H9 (cell line): ENCODE measurements around the gene TMC2. TPM values are rescaled to one million over a fixed set of nuclear protein-coding genes. Genes with fewer than 3 reads are reported as not detected.
A peak's percentile ranks its signal among the peaks of the same experiment; 100 is the strongest.

Source experiments
- DNase-seq: peaks from one replicate; pipeline ENCODE4 v3.0.0-alpha.2; 2017
- H2AFZ ChIP-seq: one replicate; pipeline ENCODE4 v1.6.1; 2013; ENCODE audit warnings: mild to moderate bottlenecking, low read length, control low read depth, moderate library complexity
- H2AK5ac ChIP-seq: 2 replicates; pipeline ENCODE4 v1.6.1; 2013; ENCODE audit warnings: low read length, control low read depth, mixed read lengths; ENCODE audit not compliant: insufficient read length
- H2BK120ac ChIP-seq: one replicate; pipeline ENCODE4 v1.6.1; 2013; ENCODE audit warnings: low read depth, mild to moderate bottlenecking, low read length, control low read depth, inconsistent platforms; ENCODE audit not compliant: poor library complexity, severe bottlenecking
- H2BK12ac ChIP-seq: 2 replicates; pipeline ENCODE4 v1.6.1; 2013; ENCODE audit warnings: low read length, control low read depth, mixed read lengths, low read depth; ENCODE audit not compliant: insufficient read length
- H2BK15ac ChIP-seq: 2 replicates; pipeline ENCODE4 v1.6.1; 2013; ENCODE audit warnings: low read depth, low read length, control low read depth
- H2BK20ac ChIP-seq: one replicate; pipeline ENCODE4 v1.6.1; 2013; ENCODE audit warnings: low read depth, mild to moderate bottlenecking, low read length, control low read depth, inconsistent platforms; ENCODE audit not compliant: poor library complexity, severe bottlenecking
- H2BK5ac ChIP-seq: 2 replicates; pipeline ENCODE4 v1.6.1; 2013; ENCODE audit warnings: low read length, control low read depth, mixed read lengths; ENCODE audit not compliant: insufficient read length
- H3K14ac ChIP-seq: 2 replicates; pipeline ENCODE4 v1.6.1; 2013; ENCODE audit warnings: low read length, control low read depth; ENCODE audit not compliant: insufficient read depth
- H3K18ac ChIP-seq: 2 replicates; pipeline ENCODE4 v1.6.1; 2013; ENCODE audit warnings: low read depth, mild to moderate bottlenecking, mixed read lengths, low read length, control low read depth; ENCODE audit not compliant: insufficient read length
- H3K23ac ChIP-seq: 2 replicates; pipeline ENCODE4 v1.6.1; 2013; ENCODE audit warnings: low read length, control low read depth, mixed read lengths, low read depth; ENCODE audit not compliant: insufficient read length
- H3K23me2 ChIP-seq: 2 replicates; pipeline ENCODE4 v1.6.1; 2013; ENCODE audit warnings: low read depth, mild to moderate bottlenecking, mixed read lengths, low read length, control low read depth; ENCODE audit not compliant: insufficient read length, poor library complexity, severe bottlenecking
- H3K27ac ChIP-seq: 2 replicates; pipeline ENCODE4 v1.5.1; 2013; ENCODE audit warnings: low read length, control low read depth, mixed read lengths, low read depth; ENCODE audit not compliant: insufficient read length
- H3K27me3 ChIP-seq: 2 replicates; pipeline ENCODE4 v1.6.1; 2013; ENCODE audit warnings: low read length, control low read depth, inconsistent platforms; ENCODE audit not compliant: insufficient read depth
- H3K4ac ChIP-seq: 2 replicates; pipeline ENCODE4 v1.6.1; 2013; ENCODE audit warnings: low read depth, mild to moderate bottlenecking, control low read depth, inconsistent platforms, low read length, moderate library complexity
- H3K4me1 ChIP-seq: 2 replicates; pipeline ENCODE4 v1.6.1; 2013; ENCODE audit warnings: low read length, control low read depth, inconsistent platforms; ENCODE audit not compliant: insufficient read depth
- H3K4me2 ChIP-seq: 2 replicates; pipeline ENCODE4 v1.6.1; 2013; ENCODE audit warnings: low read length, control low read depth, mixed read lengths; ENCODE audit not compliant: insufficient read length, insufficient read depth
- H3K56ac ChIP-seq: 2 replicates; pipeline ENCODE4 v1.6.1; 2013; ENCODE audit warnings: low read depth, mild to moderate bottlenecking, mixed read lengths, low read length, control low read depth; ENCODE audit not compliant: insufficient read length
- H3K79me1 ChIP-seq: 2 replicates; pipeline ENCODE4 v1.6.1; 2013; ENCODE audit warnings: low read depth, mild to moderate bottlenecking, moderate library complexity, low read length, control low read depth, inconsistent platforms; ENCODE audit not compliant: insufficient read depth, poor library complexity, severe bottlenecking
- H3K79me2 ChIP-seq: 2 replicates; pipeline ENCODE4 v1.6.1; 2013; ENCODE audit warnings: low read length, control low read depth, inconsistent platforms; ENCODE audit not compliant: insufficient read depth
- H3K9ac ChIP-seq: 2 replicates; pipeline ENCODE4 v1.6.1; 2013; ENCODE audit warnings: low read length, control low read depth, mixed read lengths; ENCODE audit not compliant: insufficient read length; ENCODE audit errors: extremely low read depth
- H3K9me3 ChIP-seq: one replicate; pipeline ENCODE4 v1.6.1; 2013; ENCODE audit warnings: low read depth, low read length, inconsistent platforms; ENCODE audit not compliant: control insufficient read depth
- H3T11ph ChIP-seq: one replicate; pipeline ENCODE4 v1.6.1; 2013; ENCODE audit warnings: mild to moderate bottlenecking, low read length, control low read depth, inconsistent platforms
- H4K20me1 ChIP-seq: one replicate; pipeline ENCODE4 v1.6.1; 2013; ENCODE audit not compliant: control insufficient read depth, insufficient read length, insufficient read depth
- H4K5ac ChIP-seq: 2 replicates; pipeline ENCODE4 v1.6.1; 2013; ENCODE audit warnings: low read depth, mild to moderate bottlenecking, mixed read lengths, low read length, control low read depth; ENCODE audit not compliant: insufficient read length
- H4K8ac ChIP-seq: replicated peaks from 2 replicates; pipeline ENCODE4 v1.6.1; 2013; ENCODE audit warnings: low read length, control low read depth, mixed read lengths, low read depth; ENCODE audit not compliant: insufficient read length
- H4K91ac ChIP-seq: 2 replicates; pipeline ENCODE4 v1.6.1; 2013; ENCODE audit warnings: low read depth, mild to moderate bottlenecking, moderate library complexity, mixed read lengths, low read length, control low read depth; ENCODE audit not compliant: insufficient read length
- H3K27ac Mint-ChIP-seq, 3 experiments: 2 replicates in 2 of 3; 3 replicates in 1 of 3; pipeline ENCODE4 v1.8.0; 2020 to 2021; ENCODE audit warnings: mixed read lengths in 3 of 3, mild to moderate bottlenecking in 1 of 3, moderate library complexity in 1 of 3
- H3K27me3 Mint-ChIP-seq: 2 replicates; pipeline ENCODE4 v1.8.0; 2021; ENCODE audit warnings: low read depth, mild to moderate bottlenecking, moderate library complexity, mixed read lengths
- H3K36me3 Mint-ChIP-seq, 3 experiments: 2 replicates in 2 of 3; 3 replicates in 1 of 3; pipeline ENCODE4 v1.8.0; 2020 to 2021; ENCODE audit warnings: low read depth in 3 of 3, mixed read lengths in 3 of 3; ENCODE audit not compliant: insufficient read depth in 1 of 3
- H3K4me1 Mint-ChIP-seq, 2 experiments: 2 replicates each; pipeline ENCODE4 v1.8.0; 2020; ENCODE audit warnings: mixed read lengths in 2 of 2
- H3K4me3 Mint-ChIP-seq, 2 experiments: 2 replicates in 1 of 2; 3 replicates in 1 of 2; pipeline ENCODE4 v1.8.0; 2020 to 2021; ENCODE audit warnings: mild to moderate bottlenecking in 2 of 2, mixed read lengths in 2 of 2, moderate library complexity in 1 of 2
- H3K9me3 Mint-ChIP-seq, 2 experiments: 2 replicates in 1 of 2; 3 replicates in 1 of 2; pipeline ENCODE4 v1.8.0; 2020; ENCODE audit warnings: mild to moderate bottlenecking in 2 of 2, mixed read lengths in 2 of 2, moderate library complexity in 1 of 2
- WGBS: extraction: QIAGEN DNeasy Blood & Tissue Kit; methylation state at CpG from one replicate; pipeline ENCODE4 v1.1.7; 2013; ENCODE audit warnings: missing lambda C conversion rate, low lambda C conversion rate, mixed read lengths; ENCODE audit not compliant: insufficient read length; ENCODE audit errors: extremely low coverage; 5-methylcytosine and 5-hydroxymethylcytosine counted together
- total RNA-seq: library from RNA; stranded (reverse); gene quantifications from 2 replicates; pipeline ENCODE4 v1.2.1, GENCODE V29; 2021
- TF ChIP-seq, protein P1 (sequence below): fragments of 200-600 bp; sonication (generic); conservative IDR thresholded peaks from 3 replicates; pipeline ENCODE4 v1.8.0; 2021; ENCODE audit warnings: antibody characterized with exemption, mild to moderate bottlenecking

Gene TMC2
- total RNA-seq, 1 experiment from 2014 or later: not detected

DNA sequence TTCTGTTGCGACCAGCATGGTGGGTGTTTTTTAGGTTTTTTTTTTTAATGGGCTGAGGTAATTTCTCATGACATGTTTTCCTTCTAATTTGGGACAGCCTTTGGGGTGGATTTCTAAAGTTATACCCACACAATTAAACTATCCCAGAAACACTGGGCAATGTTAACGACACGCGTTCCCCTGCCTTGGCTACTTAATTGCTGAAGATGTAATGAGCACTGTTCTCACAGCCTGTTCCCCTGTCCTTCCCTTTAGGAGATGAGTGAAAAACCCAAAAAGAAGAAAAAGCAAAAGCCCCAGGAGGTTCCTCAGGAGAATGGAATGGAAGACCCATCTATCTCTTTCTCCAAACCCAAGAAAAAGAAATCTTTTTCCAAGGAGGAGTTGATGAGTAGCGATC is 121.3 kb downstream of the TMC2 start:
- no peak for DNase-seq
- peaks cover 9% of the 10 kb centered on the region for H3K23me2 ChIP-seq
- H3T11ph ChIP-seq: no peak overlapping the region
- H4K5ac ChIP-seq: no peak overlapping the region
- no peak overlapping the region for H2AK5ac ChIP-seq
- H3K9ac ChIP-seq: no peak overlapping the region
- no peaks in the 10 kb centered on the region for H4K20me1 ChIP-seq
- H4K8ac ChIP-seq: no peak overlapping the region
- H2BK15ac ChIP-seq: no peak overlapping the region
- H2AFZ ChIP-seq: no peak overlapping the region
- H3K4ac ChIP-seq: no peak overlapping the region
- WGBS: no CpG with 5 or more reads among the region's 5 CpGs
- Mint-ChIP-seq H3K27me3 (peaks cover 3% of the 10 kb centered on the region; the same call in 1 of the 2 replicates), H3K36me3 (peaks cover 73 to 99% (median 93%) of the 10 kb centered on the region in 3 experiments), H3K27ac (peak overlapping the region in 1 of 3 experiments; percentile 22; a peak in 1 of 7 replicates), H3K4me1 (peaks cover 15 to 18% of the 10 kb centered on the region in 2 experiments), H3K9me3 (no peaks in the 10 kb centered on the region), H3K4me3 (0 out of 5 replicates have a peak overlapping the region, but pooled peaks of 1 of the 2 experiments have one; percentile 8)
- peaks cover 16% of the 10 kb centered on the region for H3K79me2 ChIP-seq
- H3K56ac ChIP-seq: no peak overlapping the region
- H3K79me1 ChIP-seq: peaks cover 11% of the 10 kb centered on the region
- H3K18ac ChIP-seq: no peak overlapping the region
- H3K4me2 ChIP-seq: no peak overlapping the region
- no peak overlapping the region for H2BK12ac ChIP-seq
- no peaks in the 10 kb centered on the region; the same call in 1 of the 2 replicates for H3K4me1 ChIP-seq
- H4K91ac ChIP-seq: no peak overlapping the region
- no peak overlapping the region for H3K14ac ChIP-seq
- no peak overlapping the region for H2BK20ac ChIP-seq
- TF ChIP-seq, protein P1, sequence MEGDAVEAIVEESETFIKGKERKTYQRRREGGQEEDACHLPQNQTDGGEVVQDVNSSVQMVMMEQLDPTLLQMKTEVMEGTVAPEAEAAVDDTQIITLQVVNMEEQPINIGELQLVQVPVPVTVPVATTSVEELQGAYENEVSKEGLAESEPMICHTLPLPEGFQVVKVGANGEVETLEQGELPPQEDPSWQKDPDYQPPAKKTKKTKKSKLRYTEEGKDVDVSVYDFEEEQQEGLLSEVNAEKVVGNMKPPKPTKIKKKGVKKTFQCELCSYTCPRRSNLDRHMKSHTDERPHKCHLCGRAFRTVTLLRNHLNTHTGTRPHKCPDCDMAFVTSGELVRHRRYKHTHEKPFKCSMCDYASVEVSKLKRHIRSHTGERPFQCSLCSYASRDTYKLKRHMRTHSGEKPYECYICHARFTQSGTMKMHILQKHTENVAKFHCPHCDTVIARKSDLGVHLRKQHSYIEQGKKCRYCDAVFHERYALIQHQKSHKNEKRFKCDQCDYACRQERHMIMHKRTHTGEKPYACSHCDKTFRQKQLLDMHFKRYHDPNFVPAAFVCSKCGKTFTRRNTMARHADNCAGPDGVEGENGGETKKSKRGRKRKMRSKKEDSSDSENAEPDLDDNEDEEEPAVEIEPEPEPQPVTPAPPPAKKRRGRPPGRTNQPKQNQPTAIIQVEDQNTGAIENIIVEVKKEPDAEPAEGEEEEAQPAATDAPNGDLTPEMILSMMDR: no peak
- H2BK5ac ChIP-seq: no peak overlapping the region
- H3K27me3 ChIP-seq: no peaks in the 10 kb centered on the region
- no peak overlapping the region for H3K27ac ChIP-seq
- no peaks in the 10 kb centered on the region for H3K9me3 ChIP-seq
- no peak overlapping the region for H2BK120ac ChIP-seq
- no peak overlapping the region for H3K23ac ChIP-seq
